GM12878 (cell line): ENCODE data around the gene MYG1. TPM values are rescaled to one million over a fixed set of nuclear protein-coding genes. Genes with fewer than 3 reads are reported as not detected.

Experiments used
- ATAC-seq: fragments of 200-7000 bp; cut with Tn5 transposase; 3 replicates; pipeline ENCODE4 v1.9.1; 2020; ENCODE audit warnings: mild to moderate bottlenecking, moderate library complexity
- BruUV-seq: library from RNA; stranded (reverse); fragments of 400-500 nt; replicated peaks from 2 replicates; lab custom pipeline; 2021; lab: Mats Ljungman, UMichigan
- CTCF ChIA-PET: fragments of 300-600 bp; sonication (Branson Sonifier 250); formaldehyde crosslinking; extraction: SDS; loops from one replicate; lab custom pipeline; 2021; ENCODE audit warnings: inconsistent platforms; lab: Yijun Ruan, JAX
- POLR2A ChIA-PET: fragments of 350-600 bp; formaldehyde crosslinking; extraction: SDS; loops from one replicate; lab custom pipeline; 2021; ENCODE audit warnings: inconsistent platforms; lab: Charles Lee
- RAD21 ChIA-PET: fragments of 300-600 bp; sonication (Branson Sonifier 250); formaldehyde crosslinking; loops from one replicate; lab custom pipeline; 2023; ENCODE audit warnings: antibody characterized with exemption; ENCODE audit not compliant: unreplicated experiment; lab: Charles Lee
- SMC1A ChIA-PET: fragments of 300-600 bp; sonication (Branson Sonifier 250); formaldehyde crosslinking; loops from one replicate; lab custom pipeline; 2023; ENCODE audit not compliant: unreplicated experiment, uncharacterized antibody; lab: Charles Lee
- DNase-seq: peaks from one replicate; pipeline ENCODE4 v3.0.0-alpha.2; 2011; ENCODE audit warnings: low read depth, low spot score
- FAIRE-seq: peaks from 3 replicates; lab custom pipeline; 2011; peaks lifted over from hg19 to GRCh38; lab: Jason Lieb, UNC
- H2AFZ ChIP-seq: 2 replicates; pipeline ENCODE4 v1.6.0; 2011; ENCODE audit warnings: low read depth, low read length, control low read depth; ENCODE audit not compliant: control insufficient read depth
- H3K27ac ChIP-seq: 2 replicates; pipeline ENCODE4 v1.5.1; 2011; ENCODE audit warnings: control low read depth; ENCODE audit not compliant: control insufficient read depth, insufficient read depth
- H3K27me3 ChIP-seq, 2 experiments: replicated peaks in 1 of 2; 2 replicates each; pipeline versions ENCODE4 v1.6.0 to v1.6.1; 2011; ENCODE audit warnings: low read length in 1 of 2; ENCODE audit not compliant: control insufficient read depth in 2 of 2, insufficient read depth in 2 of 2
- H3K36me3 ChIP-seq, 2 experiments: 2 replicates each; pipeline ENCODE4 v1.5.1; 2011; ENCODE audit warnings: low read length in 1 of 2; ENCODE audit not compliant: control insufficient read depth in 2 of 2, insufficient read depth in 2 of 2
- H3K4me1 ChIP-seq: 2 replicates; pipeline ENCODE4 v1.6.1; 2011; ENCODE audit warnings: mild to moderate bottlenecking, low read length, moderate library complexity, mixed read lengths; ENCODE audit not compliant: control insufficient read depth, insufficient read depth
- H3K4me2 ChIP-seq: 2 replicates; pipeline ENCODE4 v1.6.0; 2011; ENCODE audit warnings: control low read depth; ENCODE audit not compliant: control insufficient read depth, insufficient read depth
- H3K4me3 ChIP-seq: fragments of 200-600 bp; sonication (generic); 2 replicates; pipeline ENCODE4 v1.5.1; 2016
- H3K79me2 ChIP-seq: 2 replicates; pipeline ENCODE4 v1.6.0; 2011; ENCODE audit warnings: low read length; ENCODE audit not compliant: control insufficient read depth, insufficient read depth
- H3K9ac ChIP-seq: 2 replicates; pipeline ENCODE4 v1.8.0; 2011; ENCODE audit warnings: low read length, control low read depth, mixed read lengths; ENCODE audit not compliant: control insufficient read depth, insufficient read depth
- H3K9me3 ChIP-seq: replicated peaks from 3 replicates; pipeline ENCODE4 v1.5.1; 2011; ENCODE audit warnings: mild to moderate bottlenecking, low read length; ENCODE audit not compliant: control insufficient read depth, insufficient read depth
- H4K20me1 ChIP-seq: 2 replicates; pipeline ENCODE4 v1.6.0; 2011; ENCODE audit not compliant: control insufficient read depth, insufficient read depth
- ASH2L ChIP-seq: fragments of 300-600, 200-600 bp; sonication (generic); IDR thresholded peaks from 2 replicates; pipeline ENCODE4 v1.6.1; 2017; ENCODE audit warnings: low read depth, mild to moderate bottlenecking, borderline replicate concordance
- SRF ChIP-seq, 2 experiments: IDR thresholded peaks; 2 replicates each; pipeline ENCODE4 v1.6.1; 2011; ENCODE audit warnings: low read depth in 2 of 2, low read length in 2 of 2, mild to moderate bottlenecking in 1 of 2, moderate library complexity in 1 of 2
- WGBS: methylation state at CpG from one replicate; pipeline ENCODE4 v1.1.6; 2016; ENCODE audit warnings: low lambda C conversion rate; ENCODE audit not compliant: insufficient replicate concordance, insufficient coverage; ENCODE audit errors: missing lambda C conversion rate; 5-methylcytosine and 5-hydroxymethylcytosine counted together
- in situ Hi-C: fragments of 300-500 bp; cut with MboI; formaldehyde crosslinking; loops from 9 replicates; pipeline ENCODE4 v1.14.3; 2018; ENCODE audit warnings: mixed read lengths
- intact Hi-C: fragments of 100-400 bp; cut with micrococcal nuclease; formaldehyde crosslinking; loops from one replicate; pipeline ENCODE4 v1.14.2; 2022; ENCODE audit not compliant: unreplicated experiment
- polyA plus RNA-seq, 11 experiments: library from polyadenylated mRNA; depleted of rRNA in 4 of 11; unstranded in 6 of 11; stranded (reverse) in 5 of 11; fragments of >200 nt; fragmentation: Nextera tagmentation in 4 of 11; fragmentation: Illumina TruSeq in 1 of 11; extraction: Ambion mirVana in 4 of 11; extraction: Trizol in 1 of 11; gene quantifications; 1 replicate in 1 of 11; 2 replicates in 10 of 11; pipeline versions ENCODE4 v1.2.1 to v1.2.3, GENCODE V29; 2011 to 2016; ENCODE audit warnings: inconsistent platforms in 2 of 11, missing spikeins in 2 of 11, low read depth in 1 of 11
- total RNA-seq, 4 experiments: library from RNA; depleted of rRNA in 3 of 4; stranded (reverse); fragments of >200 nt in 3 of 4; fragmentation: Illumina TruSeq in 1 of 4; extraction: Trizol in 1 of 4; gene quantifications; 2 replicates each; pipeline versions ENCODE4 v1.2.1 to v1.2.3, GENCODE V29; 2013 to 2021
- TF ChIP-seq, protein P1 (sequence below): fragments of 450-650 bp; IDR thresholded peaks from 2 replicates; pipeline ENCODE4 v1.6.1; 2017; ENCODE audit warnings: mild to moderate bottlenecking, moderate library complexity

Gene MYG1
- total and polyA plus RNA-seq, 10 of the 15 experiments (the other 5 are each of a cell fraction or from before 2014, with no cell fraction given): 20.7 to 81.0 (median 49.4) TPM

DNA sequence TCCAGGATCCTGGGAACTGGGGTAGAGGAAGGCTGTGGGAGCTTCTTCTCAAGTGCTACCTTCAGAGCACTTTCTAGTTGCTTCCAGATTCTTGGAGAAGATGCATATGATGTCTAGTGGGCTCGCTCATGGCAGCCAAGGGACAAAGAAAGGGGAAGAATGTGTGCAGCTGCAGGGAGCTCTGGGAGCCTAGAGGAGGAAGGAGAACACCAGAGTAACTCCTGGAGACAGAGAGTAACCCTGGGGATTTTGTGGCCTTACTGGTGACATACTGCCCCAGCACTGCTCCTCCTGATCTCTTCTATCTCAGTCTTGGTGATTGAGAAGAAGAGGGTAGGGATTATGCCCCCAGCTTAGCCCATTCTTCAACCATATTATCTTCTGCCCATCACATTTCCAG is 47.0 kb downstream of the MYG1 start (continued):
- TF ChIP-seq, protein P1, sequence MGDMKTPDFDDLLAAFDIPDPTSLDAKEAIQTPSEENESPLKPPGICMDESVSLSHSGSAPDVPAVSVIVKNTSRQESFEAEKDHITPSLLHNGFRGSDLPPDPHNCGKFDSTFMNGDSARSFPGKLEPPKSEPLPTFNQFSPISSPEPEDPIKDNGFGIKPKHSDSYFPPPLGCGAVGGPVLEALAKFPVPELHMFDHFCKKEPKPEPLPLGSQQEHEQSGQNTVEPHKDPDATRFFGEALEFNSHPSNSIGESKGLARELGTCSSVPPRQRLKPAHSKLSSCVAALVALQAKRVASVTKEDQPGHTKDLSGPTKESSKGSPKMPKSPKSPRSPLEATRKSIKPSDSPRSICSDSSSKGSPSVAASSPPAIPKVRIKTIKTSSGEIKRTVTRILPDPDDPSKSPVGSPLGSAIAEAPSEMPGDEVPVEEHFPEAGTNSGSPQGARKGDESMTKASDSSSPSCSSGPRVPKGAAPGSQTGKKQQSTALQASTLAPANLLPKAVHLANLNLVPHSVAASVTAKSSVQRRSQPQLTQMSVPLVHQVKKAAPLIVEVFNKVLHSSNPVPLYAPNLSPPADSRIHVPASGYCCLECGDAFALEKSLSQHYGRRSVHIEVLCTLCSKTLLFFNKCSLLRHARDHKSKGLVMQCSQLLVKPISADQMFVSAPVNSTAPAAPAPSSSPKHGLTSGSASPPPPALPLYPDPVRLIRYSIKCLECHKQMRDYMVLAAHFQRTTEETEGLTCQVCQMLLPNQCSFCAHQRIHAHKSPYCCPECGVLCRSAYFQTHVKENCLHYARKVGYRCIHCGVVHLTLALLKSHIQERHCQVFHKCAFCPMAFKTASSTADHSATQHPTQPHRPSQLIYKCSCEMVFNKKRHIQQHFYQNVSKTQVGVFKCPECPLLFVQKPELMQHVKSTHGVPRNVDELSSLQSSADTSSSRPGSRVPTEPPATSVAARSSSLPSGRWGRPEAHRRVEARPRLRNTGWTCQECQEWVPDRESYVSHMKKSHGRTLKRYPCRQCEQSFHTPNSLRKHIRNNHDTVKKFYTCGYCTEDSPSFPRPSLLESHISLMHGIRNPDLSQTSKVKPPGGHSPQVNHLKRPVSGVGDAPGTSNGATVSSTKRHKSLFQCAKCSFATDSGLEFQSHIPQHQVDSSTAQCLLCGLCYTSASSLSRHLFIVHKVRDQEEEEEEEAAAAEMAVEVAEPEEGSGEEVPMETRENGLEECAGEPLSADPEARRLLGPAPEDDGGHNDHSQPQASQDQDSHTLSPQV: no peak

DNA sequence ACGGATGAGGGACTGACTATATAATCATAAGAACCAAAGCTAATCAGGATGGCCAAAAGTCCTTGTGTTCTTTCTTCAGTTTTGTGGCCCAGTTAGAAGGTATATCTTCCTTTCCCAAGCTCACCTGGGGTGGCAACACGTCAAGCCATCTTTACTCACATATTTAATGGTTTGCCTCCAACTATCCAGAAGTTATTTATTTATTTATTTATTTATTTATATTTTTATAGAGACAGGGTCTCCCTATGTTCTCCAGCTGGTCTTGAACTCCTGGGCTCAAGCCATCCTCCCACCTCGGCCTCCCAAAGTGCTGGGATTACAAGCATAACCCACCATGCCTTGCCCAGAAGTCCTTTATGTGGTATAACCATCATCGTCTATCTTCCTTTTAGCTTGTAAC is 48.4 kb downstream of the MYG1 start:
- intact Hi-C loops: no loop called here
- Histone ChIP-seq H3K27me3 (no peaks in the 10 kb centered on the region; a peak in 1 of 4 replicates), H4K20me1 (no peaks in the 10 kb centered on the region), H3K4me3 (no peak overlapping the region), H3K27ac (no peak overlapping the region), H2AFZ (no peak overlapping the region), H3K9me3 (no peaks in the 10 kb centered on the region), H3K36me3 (no peaks in the 10 kb centered on the region), H3K4me1 (peaks cover 5% of the 10 kb centered on the region), H3K79me2 (no peaks in the 10 kb centered on the region), H3K9ac (no peak overlapping the region), H3K4me2 (no peak overlapping the region)
- TF ChIP-seq SRF (IDR thresholded peaks at IDR 0.05; ENCODE audit: low read depth in 2 of 2, low read length in 2 of 2) (no peak), ASH2L (no peak)
- in situ Hi-C loops: loop anchor here (5.0 kb wide), 1 partner anchor 74 kb away; the partner anchor contains the start of gene AMHR2
- ChIA-PET POLR2A (interaction anchor here (0.8 to 1.1 kb wide), 4 partner anchors 18 to 77 kb away, joined by 3 to 5 read pairs (median 4); no protein-coding TSS in a partner anchor), SMC1A (interaction anchor here (0.6 to 9.3 kb wide), 5 partner anchors 24 to 310 kb away, joined by 3 to 164 read pairs (median 4); partner anchors contain the start of gene AMHR2), RAD21 (interaction anchor here (0.8 to 1.9 kb wide), 6 partner anchors 21 to 161 kb away, joined by 3 to 6 read pairs (median 5); partner anchors contain the start of gene AAAS), CTCF (interaction anchor here (0.7 to 7.5 kb wide), 11 partner anchors 23 to 134 kb away, joined by 3 to 240 read pairs (median 4); partner anchors contain the start of genes AAAS, PFDN5 and PRR13)
- ATAC-seq: no peak
- no TSS peak for BruUV-seq
- no peak for DNase-seq
- WGBS: 54% methylated on average over 4 of the region's 4 CpGs
- FAIRE-seq: no peak
